Endodermal cell (in vitro differentiated cells): ENCODE data around the gene IL24. TPM values are rescaled to one million over a fixed set of nuclear protein-coding genes. Genes with fewer than 3 reads are reported as not detected.

Experiments
- DNase-seq: peaks from one replicate; pipeline ENCODE4 v3.0.0-alpha.2; 2017
- H3K27ac ChIP-seq: 2 replicates; pipeline ENCODE4 v1.5.1; 2013; ENCODE audit warnings: mild to moderate bottlenecking, low read depth, low read length, moderate library complexity
- H3K27me3 ChIP-seq: 2 replicates; pipeline ENCODE4 v1.6.1; 2013; ENCODE audit warnings: mild to moderate bottlenecking, low read length, moderate library complexity; ENCODE audit not compliant: insufficient read depth, control insufficient read depth, poor library complexity, severe bottlenecking
- H3K36me3 ChIP-seq: 2 replicates; pipeline ENCODE4 v1.7.0; 2013; ENCODE audit warnings: mild to moderate bottlenecking, low read length, moderate library complexity; ENCODE audit not compliant: control insufficient read depth, insufficient read depth
- H3K4me1 ChIP-seq: one replicate; pipeline ENCODE4 v1.7.0; 2013; ENCODE audit warnings: low read length; ENCODE audit not compliant: control insufficient read depth, insufficient read depth
- H3K4me3 ChIP-seq: 2 replicates; pipeline ENCODE4 v1.5.1; 2013; ENCODE audit warnings: mild to moderate bottlenecking, low read length, moderate library complexity
- H3K9ac ChIP-seq: 2 replicates; pipeline ENCODE4 v1.6.1; 2013; ENCODE audit warnings: mild to moderate bottlenecking, low read length, moderate library complexity; ENCODE audit not compliant: poor library complexity, severe bottlenecking; ENCODE audit errors: extremely low read depth
- H3K9me3 ChIP-seq: 2 replicates; pipeline ENCODE4 v1.6.1; 2013; ENCODE audit warnings: mild to moderate bottlenecking, low read length, moderate library complexity; ENCODE audit not compliant: control insufficient read depth
- H3K27ac Mint-ChIP-seq: 2 replicates; pipeline ENCODE4 v1.8.0; 2020; ENCODE audit warnings: mixed read lengths
- H3K27me3 Mint-ChIP-seq: 2 replicates; pipeline ENCODE4 v1.8.0; 2021; ENCODE audit warnings: mild to moderate bottlenecking, mixed read lengths; ENCODE audit not compliant: insufficient read depth
- H3K36me3 Mint-ChIP-seq: 2 replicates; pipeline ENCODE4 v1.8.0; 2020; ENCODE audit warnings: low read depth, mixed read lengths
- H3K4me1 Mint-ChIP-seq: 2 replicates; pipeline ENCODE4 v1.8.0; 2020; ENCODE audit warnings: mixed read lengths
- H3K4me3 Mint-ChIP-seq: 2 replicates; pipeline ENCODE4 v1.8.0; 2020; ENCODE audit warnings: mild to moderate bottlenecking, moderate library complexity, mixed read lengths
- H3K9me3 Mint-ChIP-seq: 2 replicates; pipeline ENCODE4 v1.8.0; 2020; ENCODE audit warnings: mild to moderate bottlenecking, mixed read lengths
- CTCF ChIP-seq: fragments of 200-600 bp; sonication (generic); conservative IDR thresholded peaks from 2 replicates; pipeline ENCODE4 v1.5.0; 2021; ENCODE audit warnings: antibody characterized with exemption, mild to moderate bottlenecking
- WGBS, 2 experiments: methylation state at CpG; one replicate each; pipeline versions ENCODE4 v1.1.5 to v1.1.7; 2013; ENCODE audit warnings: missing lambda C conversion rate in 2 of 2, mixed read lengths in 1 of 2; ENCODE audit not compliant: insufficient coverage in 1 of 2, insufficient read length in 1 of 2; 5-methylcytosine and 5-hydroxymethylcytosine counted together
- total RNA-seq, 2 donors: library from RNA; stranded (reverse); fragmentation: NEBNext Ultra II Directional in 1 of 2; extraction: Animal tissue kit (Norgen Biotek cat#: 25700) in 1 of 2; gene quantifications; 2 replicates in 1 of 2; 3 replicates in 1 of 2; pipeline ENCODE4 v1.2.1, GENCODE V29; 2021

The IL24 gene
- total RNA-seq, 2 donors from 2014 or later: not detected

GRCh38 chr1:206912445-206913095 is 15.3 kb downstream of the IL24 start:
- H3K27me3 Mint-ChIP-seq: peaks cover 63% of the 10 kb centered on the region
- Histone ChIP-seq H3K4me3 (no peak overlapping the region), H3K9me3 (no peaks in the 10 kb centered on the region), H3K4me1 (no peaks in the 10 kb centered on the region), H3K9ac (no peak overlapping the region), H3K27ac (no peak overlapping the region), H3K36me3 (no peaks in the 10 kb centered on the region), H3K27me3 (peaks cover 72% of the 10 kb centered on the region)
- WGBS, 2 experiments: 31 to 36% methylated on average over 6 to 7 of the region's 7 CpGs
- no peaks in the 10 kb centered on the region for H3K9me3 Mint-ChIP-seq
- peaks cover 4% of the 10 kb centered on the region for H3K4me1 Mint-ChIP-seq
- H3K36me3 Mint-ChIP-seq: no peaks in the 10 kb centered on the region
- no peak overlapping the region for H3K27ac Mint-ChIP-seq
- H3K4me3 Mint-ChIP-seq: no peak overlapping the region
- peak; percentile 86 for DNase-seq
- peak; percentile 86 for TF ChIP-seq CTCF

- no peak overlapping the region for H3K9ac ChIP-seq
- Mint-ChIP-seq H3K4me3 (no peak overlapping the region), H3K27me3 (peaks cover 50% of the 10 kb centered on the region), H3K36me3 (no peaks in the 10 kb centered on the region), H3K4me1 (peaks cover 2% of the 10 kb centered on the region), H3K9me3 (no peaks in the 10 kb centered on the region), H3K27ac (no peak overlapping the region)
- H3K36me3 ChIP-seq: no peaks in the 10 kb centered on the region
- H3K27me3 ChIP-seq: peaks cover 58% of the 10 kb centered on the region
- no peaks in the 10 kb centered on the region for H3K9me3 ChIP-seq
- H3K4me3 ChIP-seq: no peak overlapping the region
- DNase-seq: no peak
- no peak for TF ChIP-seq CTCF
- H3K4me1 ChIP-seq: no peaks in the 10 kb centered on the region
- 89 to 97% methylated on average over 7 to 12 of the region's 12 CpGs for WGBS, 2 experiments
- H3K27ac ChIP-seq: no peak overlapping the region
Observed at GRCh38 chr1:206913766-206914537, 16.7 kb downstream of the IL24 start.

DNA sequence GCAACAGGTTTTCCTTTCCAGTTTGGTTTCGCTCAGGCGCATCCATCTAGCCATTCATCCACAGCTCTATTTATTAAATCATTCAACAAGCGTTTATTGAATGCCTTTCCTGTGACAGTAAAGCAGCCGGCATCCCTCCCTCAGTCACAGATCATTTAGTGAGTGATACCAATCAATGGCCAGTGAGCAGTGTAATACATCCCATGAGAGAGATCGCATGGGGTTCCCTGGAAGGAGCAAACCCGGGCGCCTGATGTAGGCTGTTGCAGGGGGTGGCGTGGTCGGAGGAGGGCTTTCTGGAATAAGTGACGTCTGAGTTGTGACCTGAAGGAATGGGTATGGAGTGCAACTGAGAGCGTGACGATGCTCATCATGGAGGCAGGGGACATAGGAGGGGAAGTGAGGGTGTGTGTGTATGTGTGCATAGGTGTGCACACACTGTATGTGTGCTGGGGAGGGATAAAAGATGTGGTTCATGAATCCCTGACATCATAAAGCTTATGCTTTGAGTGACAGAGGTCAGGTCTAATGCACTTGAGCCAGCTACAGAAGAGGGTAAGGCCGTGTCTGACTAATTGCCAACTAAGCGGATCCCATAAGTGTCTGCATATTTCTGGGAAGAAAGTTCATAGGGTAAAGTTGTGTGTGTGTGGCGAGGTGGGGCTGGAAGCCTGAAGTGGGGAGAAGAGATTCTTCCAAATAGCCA is 17.9 kb downstream of the IL24 start:
- Mint-ChIP-seq H3K27me3 (peaks cover 42% of the 10 kb centered on the region), H3K9me3 (no peaks in the 10 kb centered on the region), H3K27ac (no peak overlapping the region), H3K4me1 (no peaks in the 10 kb centered on the region), H3K36me3 (no peaks in the 10 kb centered on the region), H3K4me3 (no peak overlapping the region)
- no peak overlapping the region for H3K9ac ChIP-seq
- no peak for DNase-seq
- H3K4me1 ChIP-seq: no peaks in the 10 kb centered on the region
- H3K36me3 ChIP-seq: no peaks in the 10 kb centered on the region
- 90 to 94% methylated on average over 15 of the region's 15 CpGs for WGBS, 2 experiments
- no peaks in the 10 kb centered on the region for H3K9me3 ChIP-seq
- no peak overlapping the region for H3K4me3 ChIP-seq
- peaks cover 47% of the 10 kb centered on the region for H3K27me3 ChIP-seq
- no peak for TF ChIP-seq CTCF
- no peak overlapping the region for H3K27ac ChIP-seq
